BLaER1 treated with 17β-estradiol and CSF1 and Interleukin-3, amounts not matched to agents 10 nM and 100 nM (cell line): ENCODE data around the gene OOEP.
"Not testable (repeated sequence)": the region's sequence is repeated elsewhere in the genome, so short reads cannot be mapped to it uniquely, and the experiment has no call there.

Experiments
- H3K27ac ChIP-seq, 11 experiments: shearing (Covaris generic); formaldehyde crosslinking; 2 replicates each; pipeline ENCODE4 v1.8.1; 2022
- H3K27me3 ChIP-seq, 11 experiments: shearing (Covaris generic); formaldehyde crosslinking; 2 replicates each; pipeline ENCODE4 v1.8.1; 2022
- H3K36me3 ChIP-seq, 11 experiments: shearing (Covaris generic); formaldehyde crosslinking; 2 replicates each; pipeline ENCODE4 v1.8.1; 2022
- H3K4me1 ChIP-seq, 10 experiments: shearing (Covaris generic); formaldehyde crosslinking; 2 replicates each; pipeline ENCODE4 v1.8.1; 2022
- H3K4me2 ChIP-seq, 11 experiments: shearing (Covaris generic); formaldehyde crosslinking; 2 replicates each; pipeline ENCODE4 v1.8.1; 2022
- H3K4me3 ChIP-seq, 10 experiments: shearing (Covaris generic); formaldehyde crosslinking; 2 replicates each; pipeline ENCODE4 v1.8.1; 2022
- H3K9ac ChIP-seq, 11 experiments: shearing (Covaris generic); formaldehyde crosslinking; 2 replicates each; pipeline ENCODE4 v1.8.1; 2022
- H3K9me3 ChIP-seq, 11 experiments: shearing (Covaris generic); formaldehyde crosslinking; replicated peaks in 1 of 11; 2 replicates each; pipeline ENCODE4 v1.8.1; 2022
- H4K20me1 ChIP-seq, 11 experiments: shearing (Covaris generic); formaldehyde crosslinking; 2 replicates each; pipeline ENCODE4 v1.8.1; 2022
- Cebpa-rat ChIP-seq, 11 experiments: shearing (Covaris generic); IDR thresholded peaks; 2 replicates each; pipeline ENCODE4 v1.8.1; 2022

Gene OOEP

GRCh38 chr6:73369563-73369962 is at the start of gene OOEP:
TSS of gene OOEP (minus strand) at chr6:73369897. CDS start at chr6:73369792, 105 bp downstream.
- H3K9ac ChIP-seq: no peak within 1 kb of the TSS
- no peaks in the 10 kb centered on the region for H3K4me1 ChIP-seq
- peaks cover 20 to 36% (median 30%) of the 10 kb centered on the region in 11 experiments for H3K9me3 ChIP-seq
- no peak within 1 kb of the TSS for H3K27ac ChIP-seq
- no peaks in the 10 kb centered on the region for H3K27me3 ChIP-seq
- no peak for TF ChIP-seq Cebpa-rat (IDR thresholded peaks at IDR 0.05)
- H3K4me3 ChIP-seq: no peak within 1 kb of the TSS
- no peaks in the 10 kb centered on the region for H4K20me1 ChIP-seq
- no peak within 1 kb of the TSS for H3K4me2 ChIP-seq
- no peaks in the 10 kb centered on the region for H3K36me3 ChIP-seq

GRCh38 chr6:73418081-73418741 is 48.5 kb upstream of the OOEP start:
- peaks cover 0 to 24% (median 20%) of the 10 kb centered on the region in 10 experiments; a peak in 16 of 20 replicates for H3K4me1 ChIP-seq
- no peaks in the 10 kb centered on the region for H3K27me3 ChIP-seq
- H3K4me2 ChIP-seq: no peak overlapping the region
- no peak for TF ChIP-seq Cebpa-rat (IDR thresholded peaks at IDR 0.05)
- H3K9ac ChIP-seq: no peak overlapping the region
- H3K9me3 ChIP-seq: peaks cover 0 to 5% (median 0%) of the 10 kb centered on the region in 11 experiments; a peak in 4 of 22 replicates
- peaks cover 60 to 93% (median 80%) of the 10 kb centered on the region in 11 experiments for H3K36me3 ChIP-seq
- H3K27ac ChIP-seq: no peak overlapping the region
- peaks cover 0 to 17% (median 0%) of the 10 kb centered on the region in 11 experiments; a peak in 4 of 22 replicates for H4K20me1 ChIP-seq
- no peak overlapping the region for H3K4me3 ChIP-seq

- no peaks in the 10 kb centered on the region for H3K27me3 ChIP-seq
- no peaks in the 10 kb centered on the region for H3K4me1 ChIP-seq
- H4K20me1 ChIP-seq: no peaks in the 10 kb centered on the region
- H3K4me2 ChIP-seq: no peak overlapping the region
- no peak overlapping the region for H3K27ac ChIP-seq
- H3K9me3 ChIP-seq: no peaks in the 10 kb centered on the region
- no peak overlapping the region for H3K9ac ChIP-seq
- TF ChIP-seq Cebpa-rat (IDR thresholded peaks at IDR 0.05): no peak
- no peak overlapping the region for H3K4me3 ChIP-seq
- H3K36me3 ChIP-seq: peaks cover 25 to 42% (median 32%) of the 10 kb centered on the region in 11 experiments; a peak in 21 of 22 replicates
Observed at GRCh38 chr6:73413102-73413501, 43.4 kb upstream of the OOEP start.

GRCh38 chr6:73409395-73409794 is 39.7 kb upstream of the OOEP start:
- no peaks in the 10 kb centered on the region for H3K9me3 ChIP-seq
- no peak overlapping the region for H3K27ac ChIP-seq
- H3K4me3 ChIP-seq: no peak overlapping the region
- no peak overlapping the region for H3K9ac ChIP-seq
- H3K4me2 ChIP-seq: no peak overlapping the region
- no peak for TF ChIP-seq Cebpa-rat (IDR thresholded peaks at IDR 0.05)
- no peaks in the 10 kb centered on the region for H3K27me3 ChIP-seq
- H3K4me1 ChIP-seq: no peaks in the 10 kb centered on the region
- H4K20me1 ChIP-seq: no peaks in the 10 kb centered on the region
- peaks cover 0 to 5% (median 2%) of the 10 kb centered on the region in 11 experiments; a peak in 6 of 22 replicates for H3K36me3 ChIP-seq

- H3K27ac ChIP-seq: no peak overlapping the region
- no peak overlapping the region for H3K9ac ChIP-seq
- no peaks in the 10 kb centered on the region; a peak in 1 of 22 replicates for H4K20me1 ChIP-seq
- H3K36me3 ChIP-seq: no peaks in the 10 kb centered on the region
- no peaks in the 10 kb centered on the region for H3K27me3 ChIP-seq
- H3K4me1 ChIP-seq: no peaks in the 10 kb centered on the region
- no peak for TF ChIP-seq Cebpa-rat (IDR thresholded peaks at IDR 0.05)
- H3K4me3 ChIP-seq: no peak overlapping the region
- no peak overlapping the region for H3K4me2 ChIP-seq
- no peaks in the 10 kb centered on the region for H3K9me3 ChIP-seq
Observed at GRCh38 chr6:73400656-73401055, 31.0 kb upstream of the OOEP start.

- peaks cover 0 to 15% (median 0%) of the 10 kb centered on the region in 11 experiments; a peak in 2 of 22 replicates for H3K36me3 ChIP-seq
- peaks cover 7 to 16% (median 12%) of the 10 kb centered on the region in 11 experiments; a peak in 19 of 22 replicates for H3K9me3 ChIP-seq
- no peak overlapping the region for H3K4me3 ChIP-seq
- no peak overlapping the region for H3K27ac ChIP-seq
- H3K27me3 ChIP-seq: no peaks in the 10 kb centered on the region
- no peak for TF ChIP-seq Cebpa-rat (IDR thresholded peaks at IDR 0.05)
- H3K4me2 ChIP-seq: no peak overlapping the region
- no peaks in the 10 kb centered on the region for H4K20me1 ChIP-seq
- no peak overlapping the region for H3K9ac ChIP-seq
- no peaks in the 10 kb centered on the region for H3K4me1 ChIP-seq
Observed at GRCh38 chr6:73395875-73396274, 26.2 kb upstream of the OOEP start.

GRCh38 chr6:73394577-73395354 is 25.1 kb upstream of the OOEP start, which contains the start of gene DDX43:
TSS of gene DDX43 (plus strand) at chr6:73394828. CDS start at chr6:73394906, 78 bp downstream.
- Histone ChIP-seq H3K4me1 (no peaks in the 10 kb centered on the region), H3K4me2 (no peak within 1 kb of the TSS), H3K9ac (no peak within 1 kb of the TSS), H3K27me3 (peaks cover 0 to 6% (median 4%) of the 10 kb centered on the region in 11 experiments; a peak in 12 of 22 replicates), H3K9me3 (peaks cover 7 to 16% (median 12%) of the 10 kb centered on the region in 11 experiments; a peak in 19 of 22 replicates), H3K27ac (no peak within 1 kb of the TSS), H4K20me1 (no peaks in the 10 kb centered on the region), H3K4me3 (no peak within 1 kb of the TSS), H3K36me3 (peaks cover 0 to 15% (median 0%) of the 10 kb centered on the region in 11 experiments; a peak in 2 of 22 replicates)
- TF ChIP-seq Cebpa-rat (IDR thresholded peaks at IDR 0.05): no peak

- Histone ChIP-seq H3K27ac (no peak overlapping the region), H3K4me1 (peaks cover 0 to 12% (median 9%) of the 10 kb centered on the region in 10 experiments; a peak in 11 of 20 replicates), H3K9ac (no peak overlapping the region), H3K4me3 (no peak overlapping the region), H3K9me3 (peaks cover 7 to 16% (median 12%) of the 10 kb centered on the region in 11 experiments; a peak in 19 of 22 replicates), H3K4me2 (no peak overlapping the region), H3K27me3 (peaks cover 0 to 21% (median 18%) of the 10 kb centered on the region in 11 experiments; a peak in 19 of 22 replicates), H3K36me3 (peaks cover 0 to 15% (median 0%) of the 10 kb centered on the region in 11 experiments; a peak in 2 of 22 replicates), H4K20me1 (no peaks in the 10 kb centered on the region)
- TF ChIP-seq Cebpa-rat (IDR thresholded peaks at IDR 0.05): no peak
Observed at GRCh38 chr6:73393278-73393677, 23.6 kb upstream of the OOEP start.

- H3K9ac ChIP-seq, H4K20me1 ChIP-seq, H3K4me3 ChIP-seq, H3K4me2 ChIP-seq, H3K27ac ChIP-seq: not testable (repeated sequence)
- H3K27me3 ChIP-seq: peaks cover 5 to 29% (median 27%) of the 10 kb centered on the region in 11 experiments; a peak in 20 of 22 replicates
- peaks cover 7 to 16% (median 12%) of the 10 kb centered on the region in 11 experiments; a peak in 19 of 22 replicates for H3K9me3 ChIP-seq
- peaks cover 0 to 15% (median 0%) of the 10 kb centered on the region in 11 experiments; a peak in 2 of 22 replicates for H3K36me3 ChIP-seq
- H3K4me1 ChIP-seq: peaks cover 0 to 13% (median 9%) of the 10 kb centered on the region in 10 experiments; a peak in 11 of 20 replicates
Observed at GRCh38 chr6:73392188-73392587, 22.5 kb upstream of the OOEP start.
